Fibroblast of peridontal ligament (primary cell): ENCODE results near the gene PLGRKT.
"Not testable (repeated sequence)": the region's sequence is repeated elsewhere in the genome, so short reads cannot be mapped to it uniquely, and the experiment has no call there.

Experiments
- DNase-seq: peaks from one replicate; pipeline ENCODE4 v3.0.0-alpha.2; 2010; ENCODE audit errors: extremely low read depth

The PLGRKT gene

GRCh38 chr9:5430912-5431311 lies 6.8 kb downstream of the PLGRKT start:
- DNase-seq, result no peak

DNA sequence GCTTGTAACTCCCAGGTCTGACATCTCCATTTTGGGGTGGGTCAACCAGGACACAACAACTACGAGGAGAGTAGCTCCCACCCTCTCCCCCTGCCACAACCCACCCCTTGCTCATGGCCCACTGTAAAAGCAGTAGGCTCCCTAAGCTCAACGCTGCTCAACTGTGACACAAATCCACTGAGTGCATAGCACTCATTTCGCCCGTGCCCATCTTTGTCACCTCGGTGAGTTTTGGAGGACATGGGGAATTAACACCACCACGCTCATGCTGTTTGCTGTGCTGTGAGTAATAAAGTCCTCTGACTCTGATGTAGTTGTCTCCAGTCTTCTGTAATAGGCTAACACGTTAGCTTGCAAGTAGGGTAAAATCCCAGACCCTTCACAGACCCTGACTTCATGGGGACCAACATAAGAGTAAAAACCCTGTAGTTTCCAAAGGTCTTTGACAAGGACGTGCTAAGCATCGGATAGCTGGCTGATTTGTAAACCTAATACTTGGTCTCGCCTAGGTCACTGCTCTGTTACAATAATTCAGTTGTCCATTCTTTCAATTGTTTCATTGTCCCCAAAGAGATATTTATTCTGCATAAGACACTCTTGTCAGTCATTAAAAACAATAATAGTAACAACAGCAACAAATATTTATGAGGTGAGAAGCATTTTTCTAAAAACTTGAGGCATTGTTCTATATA lies 7.7 kb downstream of the PLGRKT start:
- DNase-seq, result no peak

DNA sequence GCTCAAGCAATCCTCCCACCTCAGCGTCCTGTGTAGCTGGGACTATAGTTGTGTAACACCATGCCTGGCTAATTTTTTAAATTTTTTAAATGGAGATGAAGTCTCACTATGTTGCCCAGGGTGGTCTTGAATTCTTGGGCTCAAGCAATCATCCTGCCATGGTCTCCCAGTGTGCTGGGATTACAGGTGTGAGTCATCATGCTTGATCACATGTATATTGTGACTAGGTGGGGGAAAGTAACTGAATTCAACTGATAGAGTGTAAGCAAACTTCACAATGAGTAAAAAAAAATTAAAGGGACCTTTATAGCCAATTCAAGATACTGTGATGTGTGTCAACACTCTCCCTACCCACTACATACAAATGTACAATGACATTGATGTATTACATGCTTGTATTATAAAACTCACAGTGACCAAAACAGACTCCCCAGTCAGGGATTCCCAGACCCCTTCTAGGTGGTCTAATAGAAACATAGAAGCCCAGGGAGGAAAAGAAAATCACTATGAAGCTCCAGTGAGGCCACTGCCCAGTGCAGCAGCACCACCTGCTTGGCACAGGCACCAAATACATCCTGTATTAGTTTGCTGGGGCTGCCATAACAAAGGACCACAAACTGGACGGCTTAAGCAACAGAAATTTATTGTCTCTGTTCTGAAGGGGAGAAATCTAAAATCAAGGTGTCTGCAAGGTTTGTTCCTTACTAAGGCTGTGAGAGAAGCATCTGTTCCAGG lies 8.8 kb downstream of the PLGRKT start:
- no peak for DNase-seq

- DNase-seq, result no peak
Measured at GRCh38 chr9:5428172-5428571, 9.6 kb downstream of the PLGRKT start.

GRCh38 chr9:5427005-5427404 lies 10.7 kb downstream of the PLGRKT start:
- DNase-seq, result no peak

- peak; percentile 27 for DNase-seq
Measured at GRCh38 chr9:5425006-5425628, 12.6 kb downstream of the PLGRKT start.

DNA sequence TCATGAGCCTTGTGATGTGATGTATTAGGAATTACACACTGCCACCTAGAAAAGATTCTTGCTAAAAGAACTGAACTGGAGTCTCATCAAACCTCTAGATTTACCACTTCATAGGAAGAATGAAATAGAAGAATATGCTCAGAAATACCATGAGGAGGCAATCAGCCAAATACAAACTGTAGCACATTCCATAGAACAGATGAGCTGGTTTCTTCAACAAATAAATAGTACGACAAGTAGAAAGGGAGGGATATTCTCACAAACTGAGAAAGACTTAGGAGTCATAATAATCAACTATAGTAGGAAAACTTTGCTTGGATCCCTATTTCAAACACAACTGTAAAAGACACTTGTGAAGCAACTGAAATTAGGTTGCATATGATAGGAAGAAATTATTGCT lies 15.4 kb downstream of the PLGRKT start:
- DNase-seq, result no peak

GRCh38 chr9:5421163-5421562 lies 16.6 kb downstream of the PLGRKT start:
- no peak for DNase-seq

DNA sequence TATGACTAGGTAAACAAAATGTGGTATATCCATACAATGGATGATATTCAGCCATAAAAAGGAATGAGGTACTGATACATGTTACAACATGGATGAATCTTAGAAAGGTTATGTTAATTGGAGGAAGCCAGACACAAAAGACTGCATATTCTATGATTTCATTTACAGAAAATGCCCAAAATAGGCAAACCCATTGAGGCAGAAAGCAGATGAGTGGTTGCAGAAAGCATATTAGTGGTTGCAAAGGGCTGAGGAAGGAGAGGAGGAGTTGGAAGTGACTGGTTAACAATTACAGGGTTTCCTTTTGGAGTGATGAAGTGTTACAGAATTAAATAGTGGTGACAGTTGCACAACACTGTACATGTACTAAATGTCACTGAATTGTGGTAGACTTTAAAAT lies 17.7 kb downstream of the PLGRKT start:
- DNase-seq, result no peak

DNA sequence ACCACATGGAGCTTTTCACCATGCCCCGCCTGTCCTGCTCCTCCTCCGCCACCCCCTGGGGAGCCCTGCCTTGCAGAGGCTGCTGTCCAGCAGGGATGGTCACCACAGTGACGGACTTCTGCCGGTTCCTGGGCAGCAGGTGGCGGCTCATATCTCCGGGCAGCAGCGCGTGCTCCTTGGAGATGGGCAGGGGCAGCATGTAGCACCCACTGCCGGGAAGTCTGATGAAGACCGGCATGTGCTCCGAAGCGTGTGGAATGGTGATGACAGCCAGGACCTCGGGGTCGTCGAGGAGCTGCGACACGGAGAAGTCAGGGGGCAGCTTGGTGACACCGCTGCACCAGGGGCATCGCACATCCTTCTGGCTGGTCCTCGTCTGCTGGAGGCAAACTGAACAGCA lies 19.2 kb downstream of the PLGRKT start:
- DNase-seq, result no peak

- no peak for DNase-seq
Measured at GRCh38 chr9:5416953-5417352, 20.8 kb downstream of the PLGRKT start.

DNA sequence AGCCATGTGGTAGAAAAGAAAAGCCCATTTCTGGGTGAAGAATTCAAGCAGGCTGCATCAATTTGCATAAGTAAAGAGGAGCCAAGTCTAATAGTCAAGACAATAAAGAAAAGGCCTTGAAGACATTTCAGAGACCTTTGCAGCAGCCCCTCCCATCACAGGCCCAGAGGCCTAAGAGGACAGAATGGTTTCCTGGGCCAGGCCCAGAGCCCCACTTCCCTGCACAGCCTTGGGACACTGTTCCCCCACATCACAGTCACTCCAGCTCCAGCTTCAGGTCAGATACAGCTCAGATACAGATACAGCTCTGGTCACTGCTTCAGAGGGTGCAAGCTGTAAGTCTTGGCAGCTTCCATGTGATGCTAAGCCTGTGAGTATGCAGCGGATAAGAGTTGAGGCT lies 29.1 kb downstream of the PLGRKT start:
- DNase-seq, result no peak

DNA sequence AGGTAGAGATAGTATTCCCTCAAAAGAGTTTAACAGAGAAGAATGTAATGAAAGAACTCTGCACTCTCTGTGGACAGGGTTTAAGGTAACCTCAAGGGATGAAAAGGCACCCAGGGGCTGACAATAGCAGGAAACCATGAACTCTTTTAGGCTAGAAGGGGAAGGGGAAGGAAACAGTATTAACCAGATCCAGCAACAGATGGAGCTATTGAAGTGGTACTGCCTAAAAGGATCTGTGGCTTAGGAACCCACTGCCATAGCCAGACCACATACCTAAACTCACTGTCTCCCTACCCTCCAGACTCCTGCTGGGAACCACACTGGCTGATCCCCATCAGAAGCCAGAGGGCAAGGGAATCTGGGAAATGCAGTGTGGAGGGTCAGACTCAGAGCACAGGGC lies 35.5 kb downstream of the PLGRKT start:
- no peak for DNase-seq

GRCh38 chr9:5397547-5397946 lies 40.2 kb downstream of the PLGRKT start:
- not testable (repeated sequence) for DNase-seq

- no peak for DNase-seq
Measured at GRCh38 chr9:5395428-5395827, 42.3 kb downstream of the PLGRKT start.

- DNase-seq, result not testable (repeated sequence)
Measured at GRCh38 chr9:5393976-5394375, 43.7 kb downstream of the PLGRKT start.

DNA sequence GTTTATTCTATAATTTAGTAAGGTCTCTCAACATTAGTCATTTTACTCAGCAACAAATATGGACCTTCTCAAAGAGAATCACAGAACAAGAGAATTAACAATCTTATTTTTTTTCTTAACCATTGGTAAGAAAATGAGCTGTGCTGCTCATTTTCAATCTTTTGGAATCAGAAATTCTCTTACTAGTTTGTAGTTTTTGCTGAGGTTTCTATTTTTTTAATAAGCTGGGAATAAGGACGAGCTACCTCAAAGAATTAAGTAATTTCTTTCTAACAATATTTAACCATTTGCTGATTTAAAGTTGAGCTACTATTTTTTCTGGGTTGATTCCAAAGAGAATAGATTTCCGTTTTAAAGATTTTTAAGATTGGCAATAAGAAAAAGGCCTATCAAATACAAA lies 44.2 kb downstream of the PLGRKT start:
- no peak for DNase-seq

DNA sequence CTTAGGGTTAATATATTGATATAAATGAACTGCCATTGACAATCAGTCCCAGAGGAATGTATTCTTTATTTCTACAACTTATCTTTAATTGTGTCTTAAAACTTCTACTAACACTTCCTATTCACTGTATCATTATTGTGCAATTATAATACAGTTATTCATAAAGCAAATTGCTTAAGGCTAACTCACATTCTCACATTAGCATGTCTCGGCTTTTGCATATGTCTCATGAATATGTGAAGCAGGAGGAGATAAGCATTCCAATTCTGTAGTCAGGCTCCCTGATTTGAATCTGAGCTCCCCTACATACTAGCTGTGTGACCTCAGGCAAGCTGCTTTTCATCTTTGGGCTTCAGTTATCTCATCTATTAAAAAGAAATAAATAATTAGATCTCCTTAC lies 45.4 kb downstream of the PLGRKT start:
- no peak for DNase-seq

- DNase-seq, result peak; percentile 82
Measured at GRCh38 chr9:5389109-5389732, 48.5 kb downstream of the PLGRKT start.

DNA sequence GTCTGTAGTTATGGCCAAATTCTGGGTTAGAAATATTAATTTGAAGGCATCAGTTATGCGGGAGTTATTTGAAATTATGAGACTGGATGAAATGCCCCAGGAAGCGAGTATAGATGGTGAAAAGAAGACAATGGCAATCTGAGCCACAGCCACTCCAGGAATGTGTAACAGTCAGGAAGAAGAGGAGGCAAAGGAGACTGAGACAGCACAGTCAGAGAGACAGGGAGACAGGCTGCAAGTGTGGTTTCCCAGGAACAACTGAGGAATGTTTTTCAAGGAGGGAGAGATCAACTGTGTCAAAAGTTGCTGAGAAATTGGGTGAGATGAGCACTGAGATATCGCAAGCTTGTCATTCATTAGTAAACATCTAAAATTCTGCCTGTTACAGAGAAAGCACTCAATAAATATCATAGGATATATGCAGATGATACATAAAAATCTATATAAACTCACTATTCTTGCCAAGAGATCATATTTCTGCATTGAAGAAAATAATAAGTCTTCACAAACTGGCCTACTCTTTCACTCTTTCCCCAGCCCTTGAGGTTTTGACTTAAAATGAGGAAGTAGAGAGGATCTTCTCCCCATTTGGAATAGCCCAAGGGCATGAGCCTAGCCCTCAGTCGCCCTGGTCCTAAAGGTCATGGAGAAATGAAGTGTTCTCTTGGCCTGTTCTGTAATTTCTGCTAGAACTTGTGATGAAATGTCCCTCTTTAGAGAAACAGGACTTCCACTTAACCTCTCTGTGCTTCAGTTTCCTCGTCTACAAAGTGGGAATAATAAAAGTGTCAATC lies 49.5 kb downstream of the PLGRKT start:
- DNase-seq, result peak; percentile 5

- no peak for DNase-seq
Measured at GRCh38 chr9:5384436-5384835, 53.3 kb downstream of the PLGRKT start.

- no peak for DNase-seq
Measured at GRCh38 chr9:5382479-5382878, 55.2 kb downstream of the PLGRKT start.
